Measurements from ENCODE around the gene HBA1.
A peak's percentile ranks its signal among the peaks of the same experiment; 100 is the strongest.
"Not testable (repeated sequence)": the region's sequence is repeated elsewhere in the genome, so short reads cannot be mapped to it uniquely, and the experiment has no call there.

The HBA1 gene

GRCh38 chr16:176006-176405 is 474 bp upstream of the HBA1 start:
- DNase-seq, result not testable (repeated sequence)

- DNase-seq, result no peak
These were observed 928 bp downstream of the HBA1 start for GRCh38 chr16:177394-177822.

GRCh38 chr16:177981-178667 is 1.6 kb downstream of the HBA1 start:
- DNase-seq, result no peak

GRCh38 chr16:178668-179015 is 2.2 kb downstream of the HBA1 start:
- DNase-seq, result no peak

- DNase-seq, result no peak
These were observed 3.0 kb downstream of the HBA1 start for GRCh38 chr16:179211-180092.

- DNase-seq, result peak; percentile 57 to 74
These were observed 3.7 kb downstream of the HBA1 start, which contains the start of gene HBQ1 for GRCh38 chr16:180101-180675. Gene HBQ1 (plus strand): TSS chr16:180459. CDS start chr16:180487, 28 bp downstream.

GRCh38 chr16:180681-181564 is 4.4 kb downstream of the HBA1 start:
- no peak for DNase-seq

- DNase-seq, result peak; percentile 90 to 94
These were observed 5.1 kb downstream of the HBA1 start for GRCh38 chr16:181565-182021.

GRCh38 chr16:183005-183404 is 6.5 kb downstream of the HBA1 start:
- DNase-seq, result no peak

- no peak for DNase-seq
These were observed 8.7 kb downstream of the HBA1 start for GRCh38 chr16:185213-185612.

GRCh38 chr16:185691-186090 is 9.2 kb downstream of the HBA1 start:
- DNase-seq, result no peak

- DNase-seq, result no peak
These were observed 10.8 kb downstream of the HBA1 start for GRCh38 chr16:187330-187729.

- peak in 1 of 2 experiments; percentile 42 for DNase-seq
These were observed 12.2 kb downstream of the HBA1 start for GRCh38 chr16:188674-189073.

GRCh38 chr16:189604-190186 is 13.2 kb downstream of the HBA1 start:
- DNase-seq, result no peak

- no peak for DNase-seq
These were observed 15.4 kb downstream of the HBA1 start for GRCh38 chr16:191831-192230.

- no peak for DNase-seq
These were observed 16.2 kb downstream of the HBA1 start for GRCh38 chr16:192686-193085.

- DNase-seq, result no peak
These were observed 17.0 kb downstream of the HBA1 start for GRCh38 chr16:193441-193840.

- DNase-seq, result no peak
These were observed 18.0 kb downstream of the HBA1 start for GRCh38 chr16:194516-194915.

- DNase-seq, result no peak
These were observed 23.9 kb downstream of the HBA1 start for GRCh38 chr16:200388-200787.

GRCh38 chr16:203246-203645 is 26.8 kb downstream of the HBA1 start:
- DNase-seq, result no peak

GRCh38 chr16:204046-204445 is 27.6 kb downstream of the HBA1 start:
- not testable (repeated sequence) for DNase-seq

- not testable (repeated sequence) for DNase-seq
These were observed 32.9 kb downstream of the HBA1 start for GRCh38 chr16:209359-209758.

Data from activated T-cell treated with anti-CD3 and anti-CD28 coated beads, Interleukin-2, amount 50 U/mL, for 48 hours (primary cell).